ENCODE measurements around the gene DAPK1. TPM values are rescaled to one million over a fixed set of nuclear protein-coding genes. Genes with fewer than 3 reads are reported as not detected.

DAPK1 gene
- total RNA-seq, 1 donor from 2014 or later, result 168 TPM

DNA sequence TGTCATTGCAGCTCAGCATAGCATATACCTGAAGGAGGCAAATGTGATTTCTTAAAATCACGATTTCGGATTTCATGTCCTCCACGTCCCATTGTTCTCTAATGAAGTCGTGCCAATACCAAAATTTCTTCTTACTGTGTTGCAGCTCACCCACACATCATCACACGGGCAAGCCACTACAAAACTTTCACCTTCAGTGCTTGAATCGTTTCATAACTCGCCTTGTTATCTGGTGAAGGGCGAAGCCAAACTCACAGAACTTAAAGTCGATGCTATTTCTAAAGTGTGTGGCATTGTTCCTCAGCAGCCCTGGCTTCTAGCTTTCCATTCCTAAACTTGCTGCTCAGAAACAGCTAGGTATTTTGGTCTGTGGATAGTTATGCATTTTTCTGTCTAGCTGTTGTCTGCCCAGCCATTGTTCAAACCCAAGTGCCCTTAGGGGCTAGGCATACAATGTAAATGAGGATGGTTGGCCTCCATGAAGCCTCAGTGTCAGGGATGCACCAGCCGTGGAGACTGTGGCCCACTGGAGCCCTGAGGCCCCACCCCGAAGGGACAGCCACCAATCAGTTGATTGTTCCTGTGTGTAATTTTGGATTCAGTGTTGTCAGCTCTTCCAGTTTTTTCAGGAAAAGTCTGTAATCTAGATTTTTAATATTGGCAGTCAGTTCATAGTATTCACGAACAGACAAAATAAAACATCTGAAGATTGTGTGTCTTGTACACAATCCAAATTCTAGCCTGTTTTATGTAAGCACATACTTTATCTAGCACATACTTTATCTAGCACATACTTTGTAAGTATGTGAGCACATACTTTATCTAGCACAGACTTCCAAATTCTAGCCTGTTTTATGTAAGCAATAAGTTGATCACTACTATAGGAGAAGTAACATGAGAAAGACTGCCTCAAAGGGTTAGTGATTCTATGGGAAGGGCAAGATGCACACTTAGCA, 112.8 kb downstream of the DAPK1 start:
- peak overlapping the region; percentile 45 for H3K27ac ChIP-seq

DNA sequence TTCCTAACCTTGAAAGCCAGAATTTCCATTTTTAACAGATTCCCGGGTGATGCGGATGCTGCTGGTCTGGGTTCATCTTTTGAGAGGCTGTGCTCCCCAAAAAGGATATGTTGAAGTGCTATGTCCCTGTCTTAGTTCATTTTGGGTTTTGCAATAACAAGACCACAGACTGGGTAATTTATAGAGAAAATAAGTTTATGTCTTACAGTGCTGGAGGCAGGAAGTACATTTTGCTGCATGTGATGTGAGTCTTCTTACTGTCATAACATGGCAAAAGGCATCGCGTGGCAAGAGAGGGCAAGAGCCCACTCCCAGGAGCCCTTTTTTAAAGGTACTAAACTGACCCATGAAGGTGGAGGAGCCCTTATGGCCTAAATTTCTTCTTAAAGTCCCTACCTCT, 114.1 kb downstream of the DAPK1 start:
- ATAC-seq, result no peak
- intact Hi-C loops (cut with DNase I), result no loop called here

More for the DNA sequence above, 112.8 kb downstream of the DAPK1 start:
- Histone ChIP-seq H3K4me1 (peaks cover 50% of the 10 kb centered on the region), H3K4me3 (no peak overlapping the region), H3K9me3 (no peaks in the 10 kb centered on the region), H3K36me3 (peaks cover 5% of the 10 kb centered on the region), H3K27me3 (no peaks in the 10 kb centered on the region)
- ATAC-seq (no peak), DNase-seq (no peak)
- intact Hi-C loops (cut with DNase I), result no loop called here
- TF ChIP-seq, protein P1, sequence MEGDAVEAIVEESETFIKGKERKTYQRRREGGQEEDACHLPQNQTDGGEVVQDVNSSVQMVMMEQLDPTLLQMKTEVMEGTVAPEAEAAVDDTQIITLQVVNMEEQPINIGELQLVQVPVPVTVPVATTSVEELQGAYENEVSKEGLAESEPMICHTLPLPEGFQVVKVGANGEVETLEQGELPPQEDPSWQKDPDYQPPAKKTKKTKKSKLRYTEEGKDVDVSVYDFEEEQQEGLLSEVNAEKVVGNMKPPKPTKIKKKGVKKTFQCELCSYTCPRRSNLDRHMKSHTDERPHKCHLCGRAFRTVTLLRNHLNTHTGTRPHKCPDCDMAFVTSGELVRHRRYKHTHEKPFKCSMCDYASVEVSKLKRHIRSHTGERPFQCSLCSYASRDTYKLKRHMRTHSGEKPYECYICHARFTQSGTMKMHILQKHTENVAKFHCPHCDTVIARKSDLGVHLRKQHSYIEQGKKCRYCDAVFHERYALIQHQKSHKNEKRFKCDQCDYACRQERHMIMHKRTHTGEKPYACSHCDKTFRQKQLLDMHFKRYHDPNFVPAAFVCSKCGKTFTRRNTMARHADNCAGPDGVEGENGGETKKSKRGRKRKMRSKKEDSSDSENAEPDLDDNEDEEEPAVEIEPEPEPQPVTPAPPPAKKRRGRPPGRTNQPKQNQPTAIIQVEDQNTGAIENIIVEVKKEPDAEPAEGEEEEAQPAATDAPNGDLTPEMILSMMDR (IDR thresholded peaks at IDR 0.05), result no peak

DNA sequence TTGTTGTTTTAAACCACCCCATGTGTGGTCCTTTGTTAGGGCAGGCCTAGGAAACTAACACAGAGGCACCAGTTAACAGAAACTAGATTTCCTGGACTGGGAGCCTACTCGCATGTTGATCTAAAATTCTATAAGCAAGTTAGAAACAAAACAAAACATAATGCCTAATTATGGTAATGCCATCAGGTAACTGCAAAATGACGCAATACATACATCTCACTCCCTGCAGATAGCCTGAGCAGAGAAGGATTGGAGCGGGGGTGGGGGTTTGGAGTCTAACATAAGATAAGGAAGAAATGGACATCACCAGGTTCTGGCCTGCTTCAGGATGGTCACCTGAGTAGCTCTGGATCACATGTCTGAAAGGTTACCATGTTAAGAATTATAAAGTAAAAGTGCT, 114.9 kb downstream of the DAPK1 start:
- no peak for ATAC-seq

More for the DNA sequence above, 114.1 kb downstream of the DAPK1 start:
- H3K9me3 ChIP-seq, result no peaks in the 10 kb centered on the region
- TF ChIP-seq, protein P1 (IDR thresholded peaks at IDR 0.05), result no peak
- H3K36me3 ChIP-seq, result no peaks in the 10 kb centered on the region
- H3K4me3 ChIP-seq, result no peak overlapping the region
- H3K4me1 ChIP-seq, result peaks cover 59% of the 10 kb centered on the region
- H3K27ac ChIP-seq, result peak overlapping the region; percentile 45
- no peak for DNase-seq
- H3K27me3 ChIP-seq, result no peaks in the 10 kb centered on the region

DNA sequence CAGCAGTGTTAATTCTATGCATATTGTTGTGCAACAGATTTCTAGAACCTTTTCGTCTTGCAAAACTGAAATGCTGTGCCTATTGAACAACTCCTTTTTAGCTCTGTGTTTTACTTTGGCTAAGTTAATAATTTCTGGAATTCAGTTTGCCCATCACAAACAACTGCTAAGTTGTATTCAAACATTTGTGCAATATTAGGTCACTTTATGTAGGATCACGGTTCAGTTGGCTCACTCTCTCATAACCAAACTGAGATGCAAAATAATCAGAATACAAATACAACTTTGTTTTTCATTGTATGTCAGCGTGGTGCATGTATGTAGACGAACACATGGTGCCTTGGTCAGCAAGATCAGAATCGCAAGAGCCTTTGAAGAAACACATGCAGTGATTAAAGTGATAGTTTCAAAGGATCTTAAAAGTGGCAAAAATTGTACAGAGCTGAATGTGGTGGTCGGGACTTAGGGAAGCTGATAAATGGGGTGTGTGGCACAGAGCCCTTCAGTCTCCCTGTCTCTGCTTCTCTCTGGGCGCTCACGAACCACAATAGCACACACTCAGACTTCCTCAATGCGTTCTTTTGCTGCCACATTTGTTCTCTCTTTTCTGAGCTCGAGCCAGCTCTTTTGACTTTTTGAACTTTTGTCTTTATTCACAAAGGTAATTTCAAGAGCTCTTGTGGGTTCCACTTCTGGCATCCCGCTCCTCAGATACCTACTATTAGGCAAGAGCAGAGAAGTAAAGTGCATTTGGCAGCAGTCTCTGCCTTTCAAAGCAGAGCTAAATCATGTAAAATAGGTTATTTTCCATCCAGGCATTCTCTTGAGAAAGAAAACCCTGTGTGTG, 115.8 kb downstream of the DAPK1 start:
- peak overlapping the region; percentile 45 for H3K27ac ChIP-seq
- ATAC-seq, result peak; percentile 72
- no peaks in the 10 kb centered on the region for H3K27me3 ChIP-seq
- H3K36me3 ChIP-seq, result no peaks in the 10 kb centered on the region
- no peaks in the 10 kb centered on the region for H3K9me3 ChIP-seq
- intact Hi-C loops (cut with DNase I), result no loop called here
- TF ChIP-seq, protein P1 (IDR thresholded peaks at IDR 0.05), result no peak
- no peak for DNase-seq
- peaks cover 59% of the 10 kb centered on the region for H3K4me1 ChIP-seq
- no peak overlapping the region for H3K4me3 ChIP-seq

More for the DNA sequence above, 114.9 kb downstream of the DAPK1 start:
- Histone ChIP-seq H3K9me3 (no peaks in the 10 kb centered on the region), H3K4me1 (peaks cover 59% of the 10 kb centered on the region), H3K27ac (peak overlapping the region; percentile 45), H3K4me3 (no peak overlapping the region), H3K36me3 (no peaks in the 10 kb centered on the region), H3K27me3 (no peaks in the 10 kb centered on the region)
- intact Hi-C loops (cut with DNase I), result no loop called here
- DNase-seq, result no peak
- TF ChIP-seq, protein P1 (IDR thresholded peaks at IDR 0.05), result no peak

DNA sequence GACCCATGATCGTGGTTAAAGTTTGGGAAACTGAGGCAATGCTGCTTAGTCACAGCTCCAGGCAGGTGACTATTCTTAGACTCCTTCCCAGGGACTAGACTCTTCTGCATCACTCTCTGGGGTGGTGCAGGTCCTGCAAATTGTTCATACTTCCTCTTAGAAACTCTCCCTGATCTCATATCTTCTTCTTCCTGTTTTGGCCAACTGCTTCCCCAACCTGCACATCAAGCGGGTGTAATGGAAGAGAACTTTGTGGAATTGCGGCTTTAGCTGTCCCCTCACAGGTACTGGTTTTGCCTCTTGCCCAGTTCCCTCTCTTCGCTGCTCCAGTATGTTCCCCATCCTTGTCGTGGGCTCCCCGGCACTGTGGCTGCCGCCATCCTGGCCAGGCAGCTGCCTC, 116.7 kb downstream of the DAPK1 start:
- DNase-seq (no peak), ATAC-seq (peak; percentile 63)
- TF ChIP-seq, protein P1 (IDR thresholded peaks at IDR 0.05), result no peak
- Histone ChIP-seq H3K4me1 (peaks cover 59% of the 10 kb centered on the region), H3K36me3 (no peaks in the 10 kb centered on the region), H3K4me3 (no peak overlapping the region), H3K9me3 (no peaks in the 10 kb centered on the region), H3K27ac (peak overlapping the region; percentile 38), H3K27me3 (no peaks in the 10 kb centered on the region)
- intact Hi-C loops (cut with DNase I), result no loop called here

All from upper lobe of right lung (tissue), 1 donor.